ENCODE results near the gene GAPDH. TPM values are rescaled to one million over a fixed set of nuclear protein-coding genes. Genes with fewer than 3 reads are reported as not detected.

GAPDH gene
- polyA plus RNA-seq, 1 donor (not counting 4 experiments of a cell fraction or from before 2014, with no cell fraction given), result 8,390 TPM

DNA sequence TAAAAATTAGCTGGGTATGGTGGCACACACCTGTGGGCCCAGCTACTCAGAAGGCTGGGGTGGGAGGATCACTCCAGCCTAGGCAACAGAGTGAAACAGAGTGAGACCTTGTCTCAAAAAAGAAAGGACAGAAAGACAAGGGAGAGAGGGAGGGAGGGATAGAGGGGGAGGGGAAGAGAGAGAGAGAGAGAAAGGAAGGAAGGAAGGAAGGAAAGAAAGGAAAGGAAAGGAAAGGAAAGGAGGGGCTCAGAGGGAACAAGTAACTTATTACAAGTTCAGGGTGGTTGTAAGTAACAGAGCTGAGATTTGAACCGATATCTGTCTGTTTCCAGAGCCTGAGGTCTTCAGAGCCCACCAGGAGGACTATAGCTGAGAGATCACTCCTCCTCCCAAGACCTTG, 13.2 kb downstream of the GAPDH start:
- Histone ChIP-seq H3K9me3 (ENCODE audit: control insufficient read depth, low read depth, low read length) (no peaks in the 10 kb centered on the region), H3K27ac (ENCODE audit: control insufficient read depth, insufficient read depth, low read length) (peak overlapping the region; percentile 51), H3K4me2 (ENCODE audit: control insufficient read depth, extremely low read depth, insufficient read depth, low read depth, low read length) (peak overlapping the region; percentile 76), H3K4me1 (ENCODE audit: control insufficient read depth, extremely low read depth, insufficient read depth, low read length) (peaks cover 42% of the 10 kb centered on the region), H3K9ac (ENCODE audit: control insufficient read depth, extremely low read depth, insufficient read depth, low read length) (peak overlapping the region; percentile 31), H3K36me3 (ENCODE audit: control insufficient read depth in 2 of 2, extremely low read depth in 1 of 2, insufficient read depth in 2 of 2, low read length in 2 of 2) (peaks cover 0 to 6% of the 10 kb centered on the region in 2 experiments), H3K79me2 (ENCODE audit: control insufficient read depth, insufficient read depth, low read length) (no peaks in the 10 kb centered on the region), H2AFZ (ENCODE audit: control insufficient read depth, low read length) (peak overlapping the region; percentile 75), H3K9me1 (ENCODE audit: control insufficient read depth, extremely low read depth, insufficient read depth, low read length) (no peaks in the 10 kb centered on the region), H3K4me3 (ENCODE audit: control insufficient read depth in 2 of 3, extremely low read depth in 1 of 3, insufficient read depth in 2 of 3, low read depth in 1 of 3, low read length in 3 of 3) (peak overlapping the region; percentile 9 to 56 (median 18)), H4K20me1 (ENCODE audit: control insufficient read depth, extremely low read depth, insufficient read depth, low read length) (no peaks in the 10 kb centered on the region), H3K27me3 (ENCODE audit: control insufficient read depth, extremely low read depth, insufficient read depth, low read length) (no peaks in the 10 kb centered on the region)
- DNase-seq (ENCODE audit: low read depth, low spot score), result no peak
- no peak for TF ChIP-seq EZH2 (IDR thresholded peaks at IDR 0.05; ENCODE audit: low read length)
- TF ChIP-seq, protein P1, sequence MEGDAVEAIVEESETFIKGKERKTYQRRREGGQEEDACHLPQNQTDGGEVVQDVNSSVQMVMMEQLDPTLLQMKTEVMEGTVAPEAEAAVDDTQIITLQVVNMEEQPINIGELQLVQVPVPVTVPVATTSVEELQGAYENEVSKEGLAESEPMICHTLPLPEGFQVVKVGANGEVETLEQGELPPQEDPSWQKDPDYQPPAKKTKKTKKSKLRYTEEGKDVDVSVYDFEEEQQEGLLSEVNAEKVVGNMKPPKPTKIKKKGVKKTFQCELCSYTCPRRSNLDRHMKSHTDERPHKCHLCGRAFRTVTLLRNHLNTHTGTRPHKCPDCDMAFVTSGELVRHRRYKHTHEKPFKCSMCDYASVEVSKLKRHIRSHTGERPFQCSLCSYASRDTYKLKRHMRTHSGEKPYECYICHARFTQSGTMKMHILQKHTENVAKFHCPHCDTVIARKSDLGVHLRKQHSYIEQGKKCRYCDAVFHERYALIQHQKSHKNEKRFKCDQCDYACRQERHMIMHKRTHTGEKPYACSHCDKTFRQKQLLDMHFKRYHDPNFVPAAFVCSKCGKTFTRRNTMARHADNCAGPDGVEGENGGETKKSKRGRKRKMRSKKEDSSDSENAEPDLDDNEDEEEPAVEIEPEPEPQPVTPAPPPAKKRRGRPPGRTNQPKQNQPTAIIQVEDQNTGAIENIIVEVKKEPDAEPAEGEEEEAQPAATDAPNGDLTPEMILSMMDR (optimal IDR thresholded peaks at IDR 0.05 in 1 of 3, IDR thresholded peaks at IDR 0.05 in 1 of 3, conservative IDR thresholded peaks at IDR 0.05 in 1 of 3; ENCODE audit: extremely low read depth in 1 of 3, insufficient read depth in 2 of 3, low read length in 3 of 3), result no peak
- dilution Hi-C loops (cut with MboI; ENCODE audit: extremely low pct_ligation_motif_present, low sequenced_read_pairs), result no loop called here
- no peak for FAIRE-seq

DNA sequence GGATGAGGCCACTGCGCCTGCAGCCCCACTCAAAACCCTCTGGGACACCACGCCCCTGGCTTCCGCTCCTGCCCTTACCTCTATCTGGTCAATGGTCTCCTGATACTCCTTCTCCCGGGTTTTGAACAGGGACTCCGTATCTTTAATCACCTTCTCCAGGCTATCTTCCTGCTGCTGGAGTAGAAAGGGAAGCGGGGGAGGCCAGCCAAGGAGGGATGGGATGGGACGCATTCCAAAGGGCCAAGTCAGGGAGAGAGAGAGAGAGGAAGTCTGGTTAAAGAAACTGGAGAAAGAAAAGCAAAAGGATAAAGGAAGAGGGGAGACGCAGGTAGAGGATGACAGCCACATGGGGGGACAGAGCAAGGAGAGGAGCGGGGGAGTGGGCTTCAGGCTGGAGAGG, 13.7 kb downstream of the GAPDH start:
- Histone ChIP-seq H3K27ac (ENCODE audit: control insufficient read depth, insufficient read depth, low read length) (peak overlapping the region; percentile 51), H3K36me3 (ENCODE audit: control insufficient read depth in 2 of 2, extremely low read depth in 1 of 2, insufficient read depth in 2 of 2, low read length in 2 of 2) (peaks cover 0 to 6% of the 10 kb centered on the region in 2 experiments), H3K9me1 (ENCODE audit: control insufficient read depth, extremely low read depth, insufficient read depth, low read length) (no peaks in the 10 kb centered on the region), H3K4me2 (ENCODE audit: control insufficient read depth, extremely low read depth, insufficient read depth, low read depth, low read length) (peak overlapping the region; percentile 76), H3K9me3 (ENCODE audit: control insufficient read depth, low read depth, low read length) (no peaks in the 10 kb centered on the region), H3K27me3 (ENCODE audit: control insufficient read depth, extremely low read depth, insufficient read depth, low read length) (no peaks in the 10 kb centered on the region), H3K79me2 (ENCODE audit: control insufficient read depth, insufficient read depth, low read length) (no peaks in the 10 kb centered on the region), H3K4me3 (ENCODE audit: control insufficient read depth in 2 of 3, extremely low read depth in 1 of 3, insufficient read depth in 2 of 3, low read depth in 1 of 3, low read length in 3 of 3) (peak overlapping the region; percentile 9 to 56 (median 18)), H3K9ac (ENCODE audit: control insufficient read depth, extremely low read depth, insufficient read depth, low read length) (peak overlapping the region; percentile 31), H2AFZ (ENCODE audit: control insufficient read depth, low read length) (peak overlapping the region; percentile 75), H3K4me1 (ENCODE audit: control insufficient read depth, extremely low read depth, insufficient read depth, low read length) (peaks cover 45% of the 10 kb centered on the region), H4K20me1 (ENCODE audit: control insufficient read depth, extremely low read depth, insufficient read depth, low read length) (no peaks in the 10 kb centered on the region)
- dilution Hi-C loops (cut with MboI; ENCODE audit: extremely low pct_ligation_motif_present, low sequenced_read_pairs), result no loop called here
- DNase-seq (ENCODE audit: low read depth, low spot score), result no peak
- TF ChIP-seq, protein P1 (optimal IDR thresholded peaks at IDR 0.05 in 1 of 3, IDR thresholded peaks at IDR 0.05 in 1 of 3, conservative IDR thresholded peaks at IDR 0.05 in 1 of 3; ENCODE audit: extremely low read depth in 1 of 3, insufficient read depth in 2 of 3, low read length in 3 of 3), result no peak
- TF ChIP-seq EZH2 (IDR thresholded peaks at IDR 0.05; ENCODE audit: low read length), result no peak
- FAIRE-seq, result peak; percentile 68

Data from keratinocyte (primary cell).